H9 (cell line): ENCODE measurements around the gene ZKSCAN7. TPM values are rescaled to one million over a fixed set of nuclear protein-coding genes. Genes with fewer than 3 reads are reported as not detected.

Experiments
- DNase-seq: peaks from one replicate; pipeline ENCODE4 v3.0.0-alpha.2; 2017
- H2AFZ ChIP-seq: one replicate; pipeline ENCODE4 v1.6.1; 2013; ENCODE audit warnings: mild to moderate bottlenecking, low read length, control low read depth, moderate library complexity
- H2AK5ac ChIP-seq: 2 replicates; pipeline ENCODE4 v1.6.1; 2013; ENCODE audit warnings: low read length, control low read depth, mixed read lengths; ENCODE audit not compliant: insufficient read length
- H2BK120ac ChIP-seq: one replicate; pipeline ENCODE4 v1.6.1; 2013; ENCODE audit warnings: low read depth, mild to moderate bottlenecking, low read length, control low read depth, inconsistent platforms; ENCODE audit not compliant: poor library complexity, severe bottlenecking
- H2BK12ac ChIP-seq: 2 replicates; pipeline ENCODE4 v1.6.1; 2013; ENCODE audit warnings: low read length, control low read depth, mixed read lengths, low read depth; ENCODE audit not compliant: insufficient read length
- H2BK15ac ChIP-seq: 2 replicates; pipeline ENCODE4 v1.6.1; 2013; ENCODE audit warnings: low read depth, low read length, control low read depth
- H2BK20ac ChIP-seq: one replicate; pipeline ENCODE4 v1.6.1; 2013; ENCODE audit warnings: low read depth, mild to moderate bottlenecking, low read length, control low read depth, inconsistent platforms; ENCODE audit not compliant: poor library complexity, severe bottlenecking
- H2BK5ac ChIP-seq: 2 replicates; pipeline ENCODE4 v1.6.1; 2013; ENCODE audit warnings: low read length, control low read depth, mixed read lengths; ENCODE audit not compliant: insufficient read length
- H3K14ac ChIP-seq: 2 replicates; pipeline ENCODE4 v1.6.1; 2013; ENCODE audit warnings: low read length, control low read depth; ENCODE audit not compliant: insufficient read depth
- H3K18ac ChIP-seq: 2 replicates; pipeline ENCODE4 v1.6.1; 2013; ENCODE audit warnings: low read depth, mild to moderate bottlenecking, mixed read lengths, low read length, control low read depth; ENCODE audit not compliant: insufficient read length
- H3K23ac ChIP-seq: 2 replicates; pipeline ENCODE4 v1.6.1; 2013; ENCODE audit warnings: low read length, control low read depth, mixed read lengths, low read depth; ENCODE audit not compliant: insufficient read length
- H3K23me2 ChIP-seq: 2 replicates; pipeline ENCODE4 v1.6.1; 2013; ENCODE audit warnings: low read depth, mild to moderate bottlenecking, mixed read lengths, low read length, control low read depth; ENCODE audit not compliant: insufficient read length, poor library complexity, severe bottlenecking
- H3K27ac ChIP-seq: 2 replicates; pipeline ENCODE4 v1.5.1; 2013; ENCODE audit warnings: low read length, control low read depth, mixed read lengths, low read depth; ENCODE audit not compliant: insufficient read length
- H3K27me3 ChIP-seq: 2 replicates; pipeline ENCODE4 v1.6.1; 2013; ENCODE audit warnings: low read length, control low read depth, inconsistent platforms; ENCODE audit not compliant: insufficient read depth
- H3K4ac ChIP-seq: 2 replicates; pipeline ENCODE4 v1.6.1; 2013; ENCODE audit warnings: low read depth, mild to moderate bottlenecking, control low read depth, inconsistent platforms, low read length, moderate library complexity
- H3K4me1 ChIP-seq: 2 replicates; pipeline ENCODE4 v1.6.1; 2013; ENCODE audit warnings: low read length, control low read depth, inconsistent platforms; ENCODE audit not compliant: insufficient read depth
- H3K4me2 ChIP-seq: 2 replicates; pipeline ENCODE4 v1.6.1; 2013; ENCODE audit warnings: low read length, control low read depth, mixed read lengths; ENCODE audit not compliant: insufficient read length, insufficient read depth
- H3K56ac ChIP-seq: 2 replicates; pipeline ENCODE4 v1.6.1; 2013; ENCODE audit warnings: low read depth, mild to moderate bottlenecking, mixed read lengths, low read length, control low read depth; ENCODE audit not compliant: insufficient read length
- H3K79me1 ChIP-seq: 2 replicates; pipeline ENCODE4 v1.6.1; 2013; ENCODE audit warnings: low read depth, mild to moderate bottlenecking, moderate library complexity, low read length, control low read depth, inconsistent platforms; ENCODE audit not compliant: insufficient read depth, poor library complexity, severe bottlenecking
- H3K79me2 ChIP-seq: 2 replicates; pipeline ENCODE4 v1.6.1; 2013; ENCODE audit warnings: low read length, control low read depth, inconsistent platforms; ENCODE audit not compliant: insufficient read depth
- H3K9ac ChIP-seq: 2 replicates; pipeline ENCODE4 v1.6.1; 2013; ENCODE audit warnings: low read length, control low read depth, mixed read lengths; ENCODE audit not compliant: insufficient read length; ENCODE audit errors: extremely low read depth
- H3K9me3 ChIP-seq: one replicate; pipeline ENCODE4 v1.6.1; 2013; ENCODE audit warnings: low read depth, low read length, inconsistent platforms; ENCODE audit not compliant: control insufficient read depth
- H3T11ph ChIP-seq: one replicate; pipeline ENCODE4 v1.6.1; 2013; ENCODE audit warnings: mild to moderate bottlenecking, low read length, control low read depth, inconsistent platforms
- H4K20me1 ChIP-seq: one replicate; pipeline ENCODE4 v1.6.1; 2013; ENCODE audit not compliant: control insufficient read depth, insufficient read length, insufficient read depth
- H4K5ac ChIP-seq: 2 replicates; pipeline ENCODE4 v1.6.1; 2013; ENCODE audit warnings: low read depth, mild to moderate bottlenecking, mixed read lengths, low read length, control low read depth; ENCODE audit not compliant: insufficient read length
- H4K8ac ChIP-seq: replicated peaks from 2 replicates; pipeline ENCODE4 v1.6.1; 2013; ENCODE audit warnings: low read length, control low read depth, mixed read lengths, low read depth; ENCODE audit not compliant: insufficient read length
- H4K91ac ChIP-seq: 2 replicates; pipeline ENCODE4 v1.6.1; 2013; ENCODE audit warnings: low read depth, mild to moderate bottlenecking, moderate library complexity, mixed read lengths, low read length, control low read depth; ENCODE audit not compliant: insufficient read length
- H3K27ac Mint-ChIP-seq, 3 experiments: 2 replicates in 2 of 3; 3 replicates in 1 of 3; pipeline ENCODE4 v1.8.0; 2020 to 2021; ENCODE audit warnings: mixed read lengths in 3 of 3, mild to moderate bottlenecking in 1 of 3, moderate library complexity in 1 of 3
- H3K27me3 Mint-ChIP-seq: 2 replicates; pipeline ENCODE4 v1.8.0; 2021; ENCODE audit warnings: low read depth, mild to moderate bottlenecking, moderate library complexity, mixed read lengths
- H3K36me3 Mint-ChIP-seq, 3 experiments: 2 replicates in 2 of 3; 3 replicates in 1 of 3; pipeline ENCODE4 v1.8.0; 2020 to 2021; ENCODE audit warnings: low read depth in 3 of 3, mixed read lengths in 3 of 3; ENCODE audit not compliant: insufficient read depth in 1 of 3
- H3K4me1 Mint-ChIP-seq, 2 experiments: 2 replicates each; pipeline ENCODE4 v1.8.0; 2020; ENCODE audit warnings: mixed read lengths in 2 of 2
- H3K4me3 Mint-ChIP-seq, 2 experiments: 2 replicates in 1 of 2; 3 replicates in 1 of 2; pipeline ENCODE4 v1.8.0; 2020 to 2021; ENCODE audit warnings: mild to moderate bottlenecking in 2 of 2, mixed read lengths in 2 of 2, moderate library complexity in 1 of 2
- H3K9me3 Mint-ChIP-seq, 2 experiments: 2 replicates in 1 of 2; 3 replicates in 1 of 2; pipeline ENCODE4 v1.8.0; 2020; ENCODE audit warnings: mild to moderate bottlenecking in 2 of 2, mixed read lengths in 2 of 2, moderate library complexity in 1 of 2
- WGBS: extraction: QIAGEN DNeasy Blood & Tissue Kit; methylation state at CpG from one replicate; pipeline ENCODE4 v1.1.7; 2013; ENCODE audit warnings: missing lambda C conversion rate, low lambda C conversion rate, mixed read lengths; ENCODE audit not compliant: insufficient read length; ENCODE audit errors: extremely low coverage; 5-methylcytosine and 5-hydroxymethylcytosine counted together
- total RNA-seq: library from RNA; stranded (reverse); gene quantifications from 2 replicates; pipeline ENCODE4 v1.2.1, GENCODE V29; 2021
- TF ChIP-seq, protein P1 (sequence below): fragments of 200-600 bp; sonication (generic); conservative IDR thresholded peaks from 3 replicates; pipeline ENCODE4 v1.8.0; 2021; ENCODE audit warnings: antibody characterized with exemption, mild to moderate bottlenecking

Gene ZKSCAN7
- total RNA-seq, 1 experiment from 2014 or later = 8.7 TPM

DNA sequence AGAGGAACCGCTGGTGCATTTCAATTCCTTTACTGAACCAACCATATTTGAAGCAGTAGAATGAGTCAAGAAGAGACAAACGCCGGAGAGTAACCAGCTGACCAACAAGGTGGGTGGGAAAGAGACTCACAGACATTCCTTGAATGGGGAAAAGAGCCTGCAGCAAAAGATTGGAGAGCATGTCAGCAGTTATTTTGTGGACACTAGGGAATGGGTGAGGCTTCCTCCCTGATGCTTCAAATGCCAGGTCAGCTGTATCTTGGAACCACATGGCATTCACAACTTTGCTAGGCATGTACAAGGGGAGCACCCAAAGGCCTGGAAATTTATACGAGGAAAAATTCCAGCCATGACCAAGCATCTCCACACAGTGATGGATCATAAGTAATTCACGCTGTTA lies 29.9 kb upstream of the ZKSCAN7 start:
- H2AFZ ChIP-seq = no peak overlapping the region
- no peaks in the 10 kb centered on the region for H3K4me1 ChIP-seq
- no peaks in the 10 kb centered on the region for H3K27me3 ChIP-seq
- WGBS = no CpG with 5 or more reads among the region's 5 CpGs
- no peak overlapping the region for H3T11ph ChIP-seq
- no peaks in the 10 kb centered on the region for H3K79me1 ChIP-seq
- Mint-ChIP-seq H3K27ac (no peak overlapping the region), H3K4me1 (peaks cover 9 to 10% of the 10 kb centered on the region in 2 experiments), H3K27me3 (peaks cover 25% of the 10 kb centered on the region), H3K4me3 (no peak overlapping the region), H3K36me3 (no peaks in the 10 kb centered on the region), H3K9me3 (no peaks in the 10 kb centered on the region)
- H2BK15ac ChIP-seq = no peak overlapping the region
- H3K27ac ChIP-seq = no peak overlapping the region
- no peak overlapping the region for H2BK12ac ChIP-seq
- H3K23me2 ChIP-seq = no peaks in the 10 kb centered on the region
- peaks cover 3% of the 10 kb centered on the region for H4K20me1 ChIP-seq
- no peaks in the 10 kb centered on the region for H3K79me2 ChIP-seq
- no peak overlapping the region for H2BK5ac ChIP-seq
- no peak overlapping the region for H3K14ac ChIP-seq
- H3K9ac ChIP-seq = no peak overlapping the region
- no peak overlapping the region for H2AK5ac ChIP-seq
- no peak overlapping the region for H4K8ac ChIP-seq
- H4K91ac ChIP-seq = no peak overlapping the region
- no peak overlapping the region for H3K18ac ChIP-seq
- no peak overlapping the region for H3K4ac ChIP-seq
- no peak overlapping the region for H4K5ac ChIP-seq
- no peak overlapping the region for H2BK20ac ChIP-seq
- TF ChIP-seq, protein P1, sequence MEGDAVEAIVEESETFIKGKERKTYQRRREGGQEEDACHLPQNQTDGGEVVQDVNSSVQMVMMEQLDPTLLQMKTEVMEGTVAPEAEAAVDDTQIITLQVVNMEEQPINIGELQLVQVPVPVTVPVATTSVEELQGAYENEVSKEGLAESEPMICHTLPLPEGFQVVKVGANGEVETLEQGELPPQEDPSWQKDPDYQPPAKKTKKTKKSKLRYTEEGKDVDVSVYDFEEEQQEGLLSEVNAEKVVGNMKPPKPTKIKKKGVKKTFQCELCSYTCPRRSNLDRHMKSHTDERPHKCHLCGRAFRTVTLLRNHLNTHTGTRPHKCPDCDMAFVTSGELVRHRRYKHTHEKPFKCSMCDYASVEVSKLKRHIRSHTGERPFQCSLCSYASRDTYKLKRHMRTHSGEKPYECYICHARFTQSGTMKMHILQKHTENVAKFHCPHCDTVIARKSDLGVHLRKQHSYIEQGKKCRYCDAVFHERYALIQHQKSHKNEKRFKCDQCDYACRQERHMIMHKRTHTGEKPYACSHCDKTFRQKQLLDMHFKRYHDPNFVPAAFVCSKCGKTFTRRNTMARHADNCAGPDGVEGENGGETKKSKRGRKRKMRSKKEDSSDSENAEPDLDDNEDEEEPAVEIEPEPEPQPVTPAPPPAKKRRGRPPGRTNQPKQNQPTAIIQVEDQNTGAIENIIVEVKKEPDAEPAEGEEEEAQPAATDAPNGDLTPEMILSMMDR = no peak
- no peaks in the 10 kb centered on the region for H3K9me3 ChIP-seq
- no peak overlapping the region for H3K56ac ChIP-seq
- no peak overlapping the region for H2BK120ac ChIP-seq
- DNase-seq = no peak
- no peak overlapping the region for H3K23ac ChIP-seq
- H3K4me2 ChIP-seq = no peak overlapping the region
